OCI-LY3 (cell line): Measurements from ENCODE around the gene BTBD7.

ENCODE experiments used
- CTCF ChIP-seq: fragments of 200-600, 300-600 bp; sonication (generic); IDR thresholded peaks from 2 replicates; pipeline ENCODE4 v1.5.1; 2014; ENCODE audit warnings: antibody characterized with exemption, low read length, low read depth
- EZH2phosphoT487 ChIP-seq: fragments of 200-600 bp; shearing (Covaris generic); IDR thresholded peaks from 2 replicates; pipeline ENCODE4 v1.6.1; 2018; ENCODE audit warnings: antibody characterized with exemption, mixed run types, low read depth

- no peak for TF ChIP-seq CTCF
- no peak for TF ChIP-seq EZH2phosphoT487
Observed at GRCh38 chr14:93304771-93305170, 28.1 kb downstream of the BTBD7 start.
